ENCODE data around the gene KIF21B. TPM values are rescaled to one million over a fixed set of nuclear protein-coding genes. Genes with fewer than 3 reads are reported as not detected.

The KIF21B gene
- total and polyA plus RNA-seq, 9 of the 15 experiments (the other 6 are each of a cell fraction or from before 2014, with no cell fraction given), result 0.46 to 13.4 (median 5.9) TPM

DNA sequence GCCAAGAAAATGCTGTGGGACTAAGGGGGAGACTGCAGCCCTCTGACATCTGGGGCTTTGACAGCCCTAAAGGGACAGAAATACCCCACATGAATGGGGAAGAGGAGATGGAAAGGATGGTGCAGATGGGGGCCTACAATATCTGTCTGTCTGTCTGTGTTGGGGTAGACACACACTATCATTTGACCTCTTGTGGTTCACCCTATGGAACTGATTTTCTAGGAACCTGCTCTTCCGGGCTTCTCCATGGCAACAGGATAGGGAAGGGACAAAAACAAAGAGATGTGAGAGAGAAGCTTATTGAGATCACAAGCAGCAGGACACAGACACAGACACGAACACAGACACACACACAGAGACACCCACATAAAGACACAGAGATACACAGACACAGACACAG, 17.1 kb downstream of the KIF21B start (continued):
- TF ChIP-seq DLX4 (CRISPR knock-in tag; IDR thresholded peaks at IDR 0.05), result no peak
- no peak for TF ChIP-seq SIN3B (IDR thresholded peaks at IDR 0.05; ENCODE audit: low read depth)
- TF ChIP-seq ZNF830 (CRISPR knock-in tag; IDR thresholded peaks at IDR 0.05), result no peak
- TF ChIP-seq KAT2B (IDR thresholded peaks at IDR 0.05; ENCODE audit: low read depth, low read length), result no peak
- no peak for TF ChIP-seq SNRNP70 (optimal IDR thresholded peaks at IDR 0.05; ENCODE audit: low read depth, low read length)
- no peak for TF ChIP-seq NR2C2 (CRISPR knock-in tag; IDR thresholded peaks at IDR 0.05)
- no peak for TF ChIP-seq NR2C2 (tag; IDR thresholded peaks at IDR 0.05)
- TF ChIP-seq HLTF (IDR thresholded peaks at IDR 0.05), result no peak
- no peak for TF ChIP-seq ZNF57 (CRISPR knock-in tag; IDR thresholded peaks at IDR 0.05)
- TF ChIP-seq ZNF436 (CRISPR knock-in tag; IDR thresholded peaks at IDR 0.05), result no peak
- TF ChIP-seq NR1H2 (CRISPR knock-in tag; IDR thresholded peaks at IDR 0.05), result no peak
- TF ChIP-seq, protein P1, sequence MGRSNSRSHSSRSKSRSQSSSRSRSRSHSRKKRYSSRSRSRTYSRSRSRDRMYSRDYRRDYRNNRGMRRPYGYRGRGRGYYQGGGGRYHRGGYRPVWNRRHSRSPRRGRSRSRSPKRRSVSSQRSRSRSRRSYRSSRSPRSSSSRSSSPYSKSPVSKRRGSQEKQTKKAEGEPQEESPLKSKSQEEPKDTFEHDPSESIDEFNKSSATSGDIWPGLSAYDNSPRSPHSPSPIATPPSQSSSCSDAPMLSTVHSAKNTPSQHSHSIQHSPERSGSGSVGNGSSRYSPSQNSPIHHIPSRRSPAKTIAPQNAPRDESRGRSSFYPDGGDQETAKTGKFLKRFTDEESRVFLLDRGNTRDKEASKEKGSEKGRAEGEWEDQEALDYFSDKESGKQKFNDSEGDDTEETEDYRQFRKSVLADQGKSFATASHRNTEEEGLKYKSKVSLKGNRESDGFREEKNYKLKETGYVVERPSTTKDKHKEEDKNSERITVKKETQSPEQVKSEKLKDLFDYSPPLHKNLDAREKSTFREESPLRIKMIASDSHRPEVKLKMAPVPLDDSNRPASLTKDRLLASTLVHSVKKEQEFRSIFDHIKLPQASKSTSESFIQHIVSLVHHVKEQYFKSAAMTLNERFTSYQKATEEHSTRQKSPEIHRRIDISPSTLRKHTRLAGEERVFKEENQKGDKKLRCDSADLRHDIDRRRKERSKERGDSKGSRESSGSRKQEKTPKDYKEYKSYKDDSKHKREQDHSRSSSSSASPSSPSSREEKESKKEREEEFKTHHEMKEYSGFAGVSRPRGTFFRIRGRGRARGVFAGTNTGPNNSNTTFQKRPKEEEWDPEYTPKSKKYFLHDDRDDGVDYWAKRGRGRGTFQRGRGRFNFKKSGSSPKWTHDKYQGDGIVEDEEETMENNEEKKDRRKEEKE (IDR thresholded peaks at IDR 0.05; ENCODE audit: borderline replicate concordance in 1 of 2, control insufficient read depth in 1 of 2, low read depth in 2 of 2, low read length in 1 of 2), result no peak
- no peak for TF ChIP-seq L3MBTL2 (IDR thresholded peaks at IDR 0.05)
- peak; percentile 84 for TF ChIP-seq RFX1 (IDR thresholded peaks at IDR 0.05)
- TF ChIP-seq, protein P2, sequence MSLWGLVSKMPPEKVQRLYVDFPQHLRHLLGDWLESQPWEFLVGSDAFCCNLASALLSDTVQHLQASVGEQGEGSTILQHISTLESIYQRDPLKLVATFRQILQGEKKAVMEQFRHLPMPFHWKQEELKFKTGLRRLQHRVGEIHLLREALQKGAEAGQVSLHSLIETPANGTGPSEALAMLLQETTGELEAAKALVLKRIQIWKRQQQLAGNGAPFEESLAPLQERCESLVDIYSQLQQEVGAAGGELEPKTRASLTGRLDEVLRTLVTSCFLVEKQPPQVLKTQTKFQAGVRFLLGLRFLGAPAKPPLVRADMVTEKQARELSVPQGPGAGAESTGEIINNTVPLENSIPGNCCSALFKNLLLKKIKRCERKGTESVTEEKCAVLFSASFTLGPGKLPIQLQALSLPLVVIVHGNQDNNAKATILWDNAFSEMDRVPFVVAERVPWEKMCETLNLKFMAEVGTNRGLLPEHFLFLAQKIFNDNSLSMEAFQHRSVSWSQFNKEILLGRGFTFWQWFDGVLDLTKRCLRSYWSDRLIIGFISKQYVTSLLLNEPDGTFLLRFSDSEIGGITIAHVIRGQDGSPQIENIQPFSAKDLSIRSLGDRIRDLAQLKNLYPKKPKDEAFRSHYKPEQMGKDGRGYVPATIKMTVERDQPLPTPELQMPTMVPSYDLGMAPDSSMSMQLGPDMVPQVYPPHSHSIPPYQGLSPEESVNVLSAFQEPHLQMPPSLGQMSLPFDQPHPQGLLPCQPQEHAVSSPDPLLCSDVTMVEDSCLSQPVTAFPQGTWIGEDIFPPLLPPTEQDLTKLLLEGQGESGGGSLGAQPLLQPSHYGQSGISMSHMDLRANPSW (CRISPR knock-in tag; IDR thresholded peaks at IDR 0.05), result no peak
- no peak for TF ChIP-seq ZNF133 (CRISPR knock-in tag; IDR thresholded peaks at IDR 0.05)
- TF ChIP-seq NELFE (IDR thresholded peaks at IDR 0.05; ENCODE audit: insufficient read depth, insufficient read length), result no peak
- TF ChIP-seq THRA (IDR thresholded peaks at IDR 0.05), result no peak
- no peak for TF ChIP-seq ELF1 (tag; IDR thresholded peaks at IDR 0.05)
- TF ChIP-seq, protein P3, sequence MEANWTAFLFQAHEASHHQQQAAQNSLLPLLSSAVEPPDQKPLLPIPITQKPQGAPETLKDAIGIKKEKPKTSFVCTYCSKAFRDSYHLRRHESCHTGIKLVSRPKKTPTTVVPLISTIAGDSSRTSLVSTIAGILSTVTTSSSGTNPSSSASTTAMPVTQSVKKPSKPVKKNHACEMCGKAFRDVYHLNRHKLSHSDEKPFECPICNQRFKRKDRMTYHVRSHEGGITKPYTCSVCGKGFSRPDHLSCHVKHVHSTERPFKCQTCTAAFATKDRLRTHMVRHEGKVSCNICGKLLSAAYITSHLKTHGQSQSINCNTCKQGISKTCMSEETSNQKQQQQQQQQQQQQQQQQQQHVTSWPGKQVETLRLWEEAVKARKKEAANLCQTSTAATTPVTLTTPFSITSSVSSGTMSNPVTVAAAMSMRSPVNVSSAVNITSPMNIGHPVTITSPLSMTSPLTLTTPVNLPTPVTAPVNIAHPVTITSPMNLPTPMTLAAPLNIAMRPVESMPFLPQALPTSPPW (CRISPR knock-in tag; IDR thresholded peaks at IDR 0.05), result no peak
- no peak for TF ChIP-seq TAF15 (IDR thresholded peaks at IDR 0.05; ENCODE audit: low read depth, low read length)
- no peak for TF ChIP-seq FOXA1 (IDR thresholded peaks at IDR 0.05; ENCODE audit: borderline replicate concordance)
